ENCODE data around the gene VAV1.

GRCh38 chr19:6761053-6761676 lies 11.3 kb upstream of the VAV1 start:
- no peak for TF ChIP-seq CTCF (conservative IDR thresholded peaks at IDR 0.05)
- TF ChIP-seq ZFX (IDR thresholded peaks at IDR 0.05): no peak

Measured in C4-2B (cell line).